ENCODE results near the gene AFF3.

DNA sequence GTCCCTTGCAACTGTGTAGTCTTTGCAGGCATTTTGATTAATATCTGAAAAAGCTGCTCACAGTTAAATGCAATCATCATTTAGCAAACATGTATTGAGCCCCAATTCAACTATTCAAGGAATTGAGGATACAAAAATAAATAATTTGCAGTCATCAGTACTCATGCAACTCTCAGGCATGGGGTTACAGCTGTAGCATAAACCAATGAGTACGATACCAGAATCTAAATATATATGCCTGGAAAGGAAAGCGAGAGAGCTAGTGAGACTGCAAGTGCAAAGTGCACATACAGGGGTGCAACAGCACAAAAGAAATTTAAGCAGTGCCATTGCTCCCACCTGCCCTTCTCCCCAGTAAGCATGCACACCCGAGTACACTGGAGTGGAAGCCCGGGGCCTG, 216.4 kb downstream of the AFF3 start:
- TF ChIP-seq, protein P1, sequence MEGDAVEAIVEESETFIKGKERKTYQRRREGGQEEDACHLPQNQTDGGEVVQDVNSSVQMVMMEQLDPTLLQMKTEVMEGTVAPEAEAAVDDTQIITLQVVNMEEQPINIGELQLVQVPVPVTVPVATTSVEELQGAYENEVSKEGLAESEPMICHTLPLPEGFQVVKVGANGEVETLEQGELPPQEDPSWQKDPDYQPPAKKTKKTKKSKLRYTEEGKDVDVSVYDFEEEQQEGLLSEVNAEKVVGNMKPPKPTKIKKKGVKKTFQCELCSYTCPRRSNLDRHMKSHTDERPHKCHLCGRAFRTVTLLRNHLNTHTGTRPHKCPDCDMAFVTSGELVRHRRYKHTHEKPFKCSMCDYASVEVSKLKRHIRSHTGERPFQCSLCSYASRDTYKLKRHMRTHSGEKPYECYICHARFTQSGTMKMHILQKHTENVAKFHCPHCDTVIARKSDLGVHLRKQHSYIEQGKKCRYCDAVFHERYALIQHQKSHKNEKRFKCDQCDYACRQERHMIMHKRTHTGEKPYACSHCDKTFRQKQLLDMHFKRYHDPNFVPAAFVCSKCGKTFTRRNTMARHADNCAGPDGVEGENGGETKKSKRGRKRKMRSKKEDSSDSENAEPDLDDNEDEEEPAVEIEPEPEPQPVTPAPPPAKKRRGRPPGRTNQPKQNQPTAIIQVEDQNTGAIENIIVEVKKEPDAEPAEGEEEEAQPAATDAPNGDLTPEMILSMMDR (IDR thresholded peaks at IDR 0.05) = no peak
- no peak for TF ChIP-seq POLR2A (IDR thresholded peaks at IDR 0.05)

Measured in uterus (tissue), 2 donors.